ENCODE measurements around the gene CCDC80. TPM values are rescaled to one million over a fixed set of nuclear protein-coding genes. Genes with fewer than 3 reads are reported as not detected.

The CCDC80 gene
- 863 and 1,114 TPM in 2 replicates for total RNA-seq

GRCh38 chr3:112640930-112641801 lies at the start of gene CCDC80:
Gene CCDC80, minus strand, starts transcription at chr3:112641143. Its CDS starts 1,238 bp downstream, at chr3:112639905.

GRCh38 chr3:112561734-112562529 lies 79.0 kb downstream of the CCDC80 start, which contains the start of the genes ATG3 and SLC35A5:
Gene ATG3, minus strand, starts transcription at chr3:112561962. Its CDS starts 434 bp downstream, at chr3:112561528.
Gene SLC35A5, plus strand, starts transcription at chr3:112562045. Its CDS starts 1,359 bp downstream, at chr3:112563404.

Other genes starting within 250 kb of the CCDC80 start
- not detected in 2 replicates for gene BTLA, start 141.7 kb downstream of the CCDC80 start, total RNA-seq
- gene ATG3, start 79.2 kb downstream of the CCDC80 start, total RNA-seq: 67.3 and 81.6 TPM in 2 replicates
- gene SLC35A5, start 79.1 kb downstream of the CCDC80 start, total RNA-seq: 77.4 and 91.0 TPM in 2 replicates
- not detected in 2 replicates for gene CD200R1L, start 205.7 kb upstream of the CCDC80 start, total RNA-seq